GM10266 (cell line): ENCODE data around the gene CAMK2A.

Experiments
- DNase-seq: peaks from one replicate; pipeline ENCODE4 v3.0.0; 2012; ENCODE audit errors: extremely low spot score
- TF ChIP-seq, protein P1 (sequence below): IDR thresholded peaks from 2 replicates; pipeline ENCODE4 v1.5.1; 2012; ENCODE audit warnings: mild to moderate bottlenecking, low read depth; ENCODE audit not compliant: control insufficient read depth, insufficient read depth; ENCODE audit errors: missing control alignments

The CAMK2A gene

GRCh38 chr5:150305095-150305494 is 15.5 kb upstream of the CAMK2A start:
- no peak for DNase-seq
- TF ChIP-seq, protein P1, sequence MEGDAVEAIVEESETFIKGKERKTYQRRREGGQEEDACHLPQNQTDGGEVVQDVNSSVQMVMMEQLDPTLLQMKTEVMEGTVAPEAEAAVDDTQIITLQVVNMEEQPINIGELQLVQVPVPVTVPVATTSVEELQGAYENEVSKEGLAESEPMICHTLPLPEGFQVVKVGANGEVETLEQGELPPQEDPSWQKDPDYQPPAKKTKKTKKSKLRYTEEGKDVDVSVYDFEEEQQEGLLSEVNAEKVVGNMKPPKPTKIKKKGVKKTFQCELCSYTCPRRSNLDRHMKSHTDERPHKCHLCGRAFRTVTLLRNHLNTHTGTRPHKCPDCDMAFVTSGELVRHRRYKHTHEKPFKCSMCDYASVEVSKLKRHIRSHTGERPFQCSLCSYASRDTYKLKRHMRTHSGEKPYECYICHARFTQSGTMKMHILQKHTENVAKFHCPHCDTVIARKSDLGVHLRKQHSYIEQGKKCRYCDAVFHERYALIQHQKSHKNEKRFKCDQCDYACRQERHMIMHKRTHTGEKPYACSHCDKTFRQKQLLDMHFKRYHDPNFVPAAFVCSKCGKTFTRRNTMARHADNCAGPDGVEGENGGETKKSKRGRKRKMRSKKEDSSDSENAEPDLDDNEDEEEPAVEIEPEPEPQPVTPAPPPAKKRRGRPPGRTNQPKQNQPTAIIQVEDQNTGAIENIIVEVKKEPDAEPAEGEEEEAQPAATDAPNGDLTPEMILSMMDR = no peak

DNA sequence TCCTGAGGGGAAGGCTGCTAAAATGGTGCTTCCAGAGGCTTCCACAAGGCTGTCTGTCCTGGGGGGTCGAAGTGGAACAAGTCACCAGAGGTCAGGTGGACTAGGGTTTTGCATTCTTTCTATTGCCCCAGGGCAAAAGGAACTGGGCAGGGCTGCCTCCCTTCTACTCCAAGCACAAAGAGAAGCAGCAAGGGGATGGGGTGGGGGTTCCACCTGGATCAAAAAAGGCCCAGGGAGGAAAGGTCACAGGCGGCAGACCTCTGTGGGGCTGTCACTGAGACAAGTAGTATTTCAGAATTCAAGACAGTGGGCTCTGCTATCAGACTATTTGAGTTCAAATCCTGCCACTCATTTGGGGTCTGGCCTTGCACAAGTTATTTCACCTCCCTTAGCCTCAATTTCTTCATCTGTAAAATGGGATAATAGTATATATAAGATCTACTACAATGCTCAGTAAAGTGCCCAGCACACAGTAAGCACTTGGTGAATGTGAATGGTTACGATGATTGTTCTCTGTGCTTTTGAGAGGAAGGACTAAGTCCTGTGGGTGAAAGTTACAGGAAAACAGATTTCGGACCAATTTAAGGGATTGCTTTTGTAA is 15.0 kb upstream of the CAMK2A start:
- no peak for DNase-seq
- TF ChIP-seq, protein P1 = no peak

DNA sequence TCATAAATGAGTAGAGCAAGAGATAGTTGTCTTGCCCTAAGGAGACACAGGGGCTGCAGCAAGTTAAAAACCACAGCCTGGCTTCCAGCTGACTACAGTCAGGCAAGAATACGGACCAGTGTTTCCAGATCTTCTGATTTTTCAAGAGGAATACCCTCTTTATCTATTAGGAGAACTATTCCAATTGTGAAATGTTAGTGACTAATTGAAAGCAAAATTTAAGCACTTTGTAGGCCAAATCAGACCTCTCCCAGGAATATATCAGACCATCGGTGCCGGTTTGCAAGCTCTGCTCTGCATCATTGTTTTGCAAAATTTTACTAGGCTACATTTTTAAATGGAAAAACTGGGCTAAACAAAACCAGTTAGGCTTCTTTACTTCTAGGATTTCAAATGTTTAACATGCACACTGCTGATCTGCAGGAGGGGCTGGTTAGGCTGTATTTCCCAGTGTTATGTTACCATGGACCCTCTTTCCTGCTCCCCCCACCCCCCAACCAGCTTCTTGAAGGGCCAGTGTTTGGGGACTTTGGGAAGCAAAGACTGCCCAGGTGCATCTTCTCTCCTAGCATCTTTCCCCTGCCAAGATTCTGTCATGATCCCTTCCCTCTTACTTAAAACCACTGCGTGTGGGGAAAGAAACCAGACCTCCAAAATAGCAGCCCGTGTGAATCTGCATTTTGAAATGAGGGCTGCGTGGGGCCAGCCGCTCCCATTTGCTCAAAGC is 14.2 kb upstream of the CAMK2A start:
- TF ChIP-seq, protein P1 = no peak
- DNase-seq = no peak

DNA sequence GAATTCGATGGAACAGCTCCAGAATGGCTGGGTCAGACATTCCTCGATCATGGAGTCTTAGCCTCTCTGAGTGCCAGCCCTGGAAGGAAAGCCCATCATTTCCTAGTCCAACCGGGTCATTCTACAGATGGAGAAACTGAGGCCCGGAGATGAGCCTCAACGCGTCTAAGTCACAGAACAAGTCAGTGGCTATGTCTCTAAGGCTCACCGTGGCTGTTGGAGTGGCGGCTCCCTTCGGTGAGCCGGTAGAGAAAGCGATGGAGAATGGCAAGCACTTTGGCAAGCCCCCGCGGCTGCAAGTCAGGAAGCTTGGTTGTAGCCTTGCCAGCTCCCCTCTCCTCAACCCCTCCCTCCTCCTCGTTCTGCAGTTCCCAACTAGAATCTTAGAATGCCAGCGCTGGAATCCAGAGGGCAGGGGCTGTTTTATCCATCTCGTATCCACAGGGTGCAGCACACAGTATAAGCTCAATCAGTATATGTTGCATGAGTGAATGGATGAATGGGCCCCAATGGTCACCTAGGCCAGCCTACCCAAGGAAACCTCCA is 13.6 kb upstream of the CAMK2A start:
- TF ChIP-seq, protein P1 = no peak

DNA sequence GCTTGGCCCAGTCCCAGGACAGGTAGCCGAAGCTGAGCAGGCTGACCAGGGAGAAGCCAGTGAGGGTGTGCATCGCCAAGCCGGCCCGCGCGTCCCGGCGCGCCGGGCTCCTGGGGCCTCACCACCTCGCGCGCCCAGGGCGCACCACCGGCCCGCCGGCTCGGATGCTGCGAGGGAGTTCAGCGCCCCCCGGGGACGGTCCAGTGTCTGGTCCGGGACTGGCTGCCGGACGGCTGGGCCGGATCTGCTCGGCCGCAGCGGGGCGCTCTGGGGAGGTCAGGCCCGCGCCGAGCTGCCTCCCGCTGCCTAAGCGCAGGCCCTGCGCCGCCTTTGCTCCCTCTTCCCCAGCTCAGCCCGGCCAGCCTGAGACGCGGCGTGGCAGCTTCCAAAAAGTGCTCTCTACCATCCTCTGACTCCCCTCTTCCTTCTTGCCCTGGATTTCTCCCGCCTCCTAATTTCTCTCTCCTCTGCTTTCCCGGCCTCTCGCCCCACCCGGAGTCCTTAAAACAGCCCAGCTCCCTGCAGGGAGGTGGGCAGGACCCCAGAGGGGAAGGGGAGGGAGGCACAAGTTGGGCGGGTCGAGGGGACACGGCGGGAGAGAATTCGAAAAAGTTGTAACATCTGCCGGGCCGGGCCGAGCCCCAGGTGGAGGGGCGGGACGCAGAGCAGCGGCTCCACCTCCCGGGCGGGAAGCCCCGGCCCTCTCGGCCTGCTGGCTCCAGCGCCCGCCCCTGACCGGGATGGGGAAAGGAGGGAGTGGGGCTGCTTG is 12.9 kb upstream of the CAMK2A start, which contains the start of gene ARSI:
TSS of gene ARSI (minus strand) at position 605 of the 769 bp plus-strand sequence. CDS start at position 73, 532 bp downstream.
- TF ChIP-seq, protein P1 = no peak
- no peak for DNase-seq

More for the DNA sequence above, 13.6 kb upstream of the CAMK2A start:
- DNase-seq = no peak

DNA sequence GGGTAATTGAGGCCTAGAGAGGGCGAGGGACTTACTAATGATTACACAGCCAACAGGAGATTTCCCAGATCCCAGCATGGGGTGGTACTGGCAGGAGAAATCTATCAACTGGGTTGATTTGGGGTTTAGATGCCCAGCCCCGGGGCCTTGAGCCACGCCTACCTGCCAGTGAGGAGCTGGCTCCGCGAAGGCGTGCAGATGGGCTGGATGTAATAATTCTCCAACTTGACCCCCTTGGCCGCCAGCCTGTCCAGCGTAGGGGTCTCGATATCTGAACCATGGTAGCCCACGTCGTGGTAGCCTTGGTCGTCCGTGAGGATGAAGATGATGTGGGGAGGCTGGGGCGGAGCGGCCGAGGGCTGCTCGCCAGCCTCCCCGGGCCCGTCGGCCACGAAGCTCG is 12.3 kb upstream of the CAMK2A start:
- TF ChIP-seq, protein P1 = no peak
- DNase-seq = no peak
